Ovary (tissue), 9 donors: ENCODE data around the gene SCAMP4. TPM values are rescaled to one million over a fixed set of nuclear protein-coding genes. Genes with fewer than 3 reads are reported as not detected.

ENCODE experiments used
- DNase-seq, 5 donors: peaks; one replicate each; pipeline ENCODE4 v3.0.0-alpha.2; 2019 to 2020
- H3K27ac ChIP-seq, 2 donors: fragments of 200-600 bp; one replicate each; pipeline versions ENCODE4 v1.5.1 to v1.8.0; 2019 to 2022
- H3K27me3 ChIP-seq: fragments of 200-600 bp; one replicate; pipeline ENCODE4 v1.8.0; 2022
- H3K36me3 ChIP-seq: fragments of 200-600 bp; sonication (generic); one replicate; pipeline ENCODE4 v1.5.1; 2019
- H3K4me1 ChIP-seq: one replicate; pipeline ENCODE4 v1.8.1; 2013; ENCODE audit warnings: mild to moderate bottlenecking, moderate library complexity; ENCODE audit not compliant: insufficient read depth
- H3K4me3 ChIP-seq: fragments of 200-600 bp; sonication (generic); one replicate; pipeline ENCODE4 v1.5.1; 2017
- H3K9me3 ChIP-seq, 2 donors: fragments of 200-600 bp in 1 of 2; sonication (generic) in 1 of 2; one replicate each; pipeline versions ENCODE4 v1.5.1 to v1.8.1; 2013 to 2019; ENCODE audit warnings: mild to moderate bottlenecking in 1 of 2, moderate library complexity in 1 of 2
- EP300 ChIP-seq: sonication (generic); formaldehyde crosslinking; IDR thresholded peaks from one replicate; pipeline ENCODE4 v1.6.1; 2017; ENCODE audit warnings: antibody characterized with exemption
- POLR2A ChIP-seq: fragments of 450-650 bp; IDR thresholded peaks from one replicate; pipeline ENCODE4 v1.6.1; 2017; ENCODE audit warnings: antibody characterized with exemption, mild to moderate bottlenecking, moderate library complexity
- WGBS, 3 donors: extraction: QIAGEN DNeasy Blood & Tissue Kit in 1 of 3; methylation state at CpG; one replicate each; pipeline versions ENCODE4 v1.1.5 to v1.1.7; 2013 to 2017; 5-methylcytosine and 5-hydroxymethylcytosine counted together
- intact Hi-C, 4 donors: fragments of 100-400 bp; cut with DNase I; formaldehyde crosslinking; loops; one replicate each; pipeline versions ENCODE4 v1.11.0 to v1.15.1; 2022 to 2023
- polyA plus RNA-seq, 2 donors: library from polyadenylated mRNA; stranded (reverse); fragments of 200-250 nt in 1 of 2; fragments of 350-450 nt in 1 of 2; fragmentation: Illumina TruSeq in 1 of 2; extraction: RNeasy Lipid Tissue Mini Kit (QIAGEN cat#74804) in 1 of 2; gene quantifications; one replicate each; pipeline ENCODE4 v1.2.3, GENCODE V29; 2013 to 2014
- total RNA-seq, 7 donors: library from RNA; depleted of rRNA in 2 of 7; stranded (reverse); fragments of >200 nt in 2 of 7; fragmentation: NEBNext Ultra II Directional in 3 of 7; extraction: Animal tissue kit (Norgen Biotek cat#: 25700) in 3 of 7; gene quantifications; one replicate each; pipeline versions ENCODE4 v1.1.0 to v1.2.4, GENCODE V29; 2016 to 2023
- TF ChIP-seq, protein P1 (sequence below), 3 donors: fragments of 450-650 bp in 2 of 3; fragments of 200-600 bp in 1 of 3; IDR thresholded peaks; one replicate each; pipeline versions ENCODE4 v1.5.1 to v1.8.0; 2016 to 2022; ENCODE audit warnings: antibody characterized with exemption in 3 of 3, mild to moderate bottlenecking in 1 of 3
- donor health status: DM: no; HTN: no; CAD: no; lungs with moderate emphysema.
- donor health status: DM: no; HTN: no; CAD: no.
- donor health status: Bipolar disorder and iron deficiency.
- donor health status: DM: yes; HTN: yes; CAD: no.
- donor health status: DM: no; HTN: no; CAD: no.
- donor health status: DM: yes; HTN: yes; CAD: no.

The SCAMP4 gene
- total and polyA plus RNA-seq, 9 donors: 11.7 to 87.0 (median 56.5) TPM

DNA sequence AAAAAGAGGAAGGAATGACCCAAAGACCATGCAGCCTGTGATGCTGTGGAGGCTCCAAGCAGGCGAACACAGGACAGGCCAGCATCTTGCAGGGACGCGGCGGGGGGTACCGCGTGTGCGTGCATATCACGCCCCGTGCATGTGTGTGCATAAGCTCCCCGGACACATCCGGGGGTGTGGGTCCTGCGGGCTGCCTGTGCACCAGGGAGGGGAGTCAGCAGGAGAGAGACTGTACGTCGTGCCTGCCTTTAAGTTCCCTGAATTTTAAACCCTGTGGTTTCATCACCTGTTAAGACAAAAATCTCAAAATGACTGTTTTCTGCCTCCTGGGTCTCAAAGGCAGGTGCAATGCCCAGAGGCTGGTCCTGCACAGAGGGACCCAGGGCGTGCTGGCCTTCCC is 16.6 kb downstream of the SCAMP4 start:
- no peaks in the 10 kb centered on the region for H3K4me1 ChIP-seq
- 87 to 92% (median 90%) methylated on average over 15 of the region's 15 CpGs for WGBS, 3 donors
- no peaks in the 10 kb centered on the region for H3K36me3 ChIP-seq
- TF ChIP-seq POLR2A: no peak
- TF ChIP-seq, protein P1, sequence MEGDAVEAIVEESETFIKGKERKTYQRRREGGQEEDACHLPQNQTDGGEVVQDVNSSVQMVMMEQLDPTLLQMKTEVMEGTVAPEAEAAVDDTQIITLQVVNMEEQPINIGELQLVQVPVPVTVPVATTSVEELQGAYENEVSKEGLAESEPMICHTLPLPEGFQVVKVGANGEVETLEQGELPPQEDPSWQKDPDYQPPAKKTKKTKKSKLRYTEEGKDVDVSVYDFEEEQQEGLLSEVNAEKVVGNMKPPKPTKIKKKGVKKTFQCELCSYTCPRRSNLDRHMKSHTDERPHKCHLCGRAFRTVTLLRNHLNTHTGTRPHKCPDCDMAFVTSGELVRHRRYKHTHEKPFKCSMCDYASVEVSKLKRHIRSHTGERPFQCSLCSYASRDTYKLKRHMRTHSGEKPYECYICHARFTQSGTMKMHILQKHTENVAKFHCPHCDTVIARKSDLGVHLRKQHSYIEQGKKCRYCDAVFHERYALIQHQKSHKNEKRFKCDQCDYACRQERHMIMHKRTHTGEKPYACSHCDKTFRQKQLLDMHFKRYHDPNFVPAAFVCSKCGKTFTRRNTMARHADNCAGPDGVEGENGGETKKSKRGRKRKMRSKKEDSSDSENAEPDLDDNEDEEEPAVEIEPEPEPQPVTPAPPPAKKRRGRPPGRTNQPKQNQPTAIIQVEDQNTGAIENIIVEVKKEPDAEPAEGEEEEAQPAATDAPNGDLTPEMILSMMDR (IDR thresholded peaks at IDR 0.05): no peak
- no peak for TF ChIP-seq EP300
- no peaks in the 10 kb centered on the region for H3K27me3 ChIP-seq
- no peak overlapping the region for H3K27ac ChIP-seq
- intact Hi-C loops: no loop called here
- H3K4me3 ChIP-seq: no peak overlapping the region
- no peaks in the 10 kb centered on the region for H3K9me3 ChIP-seq
- DNase-seq: no peak

DNA sequence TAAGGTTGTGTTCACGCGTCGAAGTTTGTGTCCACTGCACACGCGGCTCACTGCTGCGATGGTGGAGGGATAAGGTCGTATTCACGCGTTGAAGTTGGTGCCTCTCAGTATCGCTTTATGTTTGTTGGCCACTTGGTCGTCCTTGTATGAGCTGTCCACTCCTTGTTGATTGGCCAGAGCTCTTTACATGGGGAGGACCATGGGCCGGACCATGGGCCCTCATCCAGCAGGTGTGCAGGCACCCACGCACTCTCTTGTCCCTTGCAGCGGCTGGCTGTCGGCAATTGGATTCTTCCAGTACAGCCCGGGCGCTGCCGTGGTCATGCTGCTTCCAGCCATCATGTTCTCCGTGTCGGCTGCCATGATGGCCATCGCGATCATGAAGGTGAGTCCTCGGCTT is 17.6 kb downstream of the SCAMP4 start:
- H3K27me3 ChIP-seq: no peaks in the 10 kb centered on the region
- no peak overlapping the region for H3K27ac ChIP-seq
- no peaks in the 10 kb centered on the region for H3K36me3 ChIP-seq
- TF ChIP-seq EP300 (no peak), POLR2A (no peak)
- TF ChIP-seq, protein P1 (IDR thresholded peaks at IDR 0.05): no peak
- H3K4me3 ChIP-seq: no peak overlapping the region
- H3K9me3 ChIP-seq: no peaks in the 10 kb centered on the region
- no peak for DNase-seq
- 93 to 97% (median 94%) methylated on average over 22 to 23 of the region's 23 CpGs for whole genome bisulfite sequencing, 3 donors
- intact Hi-C loops: no loop called here
- no peaks in the 10 kb centered on the region for H3K4me1 ChIP-seq

DNA sequence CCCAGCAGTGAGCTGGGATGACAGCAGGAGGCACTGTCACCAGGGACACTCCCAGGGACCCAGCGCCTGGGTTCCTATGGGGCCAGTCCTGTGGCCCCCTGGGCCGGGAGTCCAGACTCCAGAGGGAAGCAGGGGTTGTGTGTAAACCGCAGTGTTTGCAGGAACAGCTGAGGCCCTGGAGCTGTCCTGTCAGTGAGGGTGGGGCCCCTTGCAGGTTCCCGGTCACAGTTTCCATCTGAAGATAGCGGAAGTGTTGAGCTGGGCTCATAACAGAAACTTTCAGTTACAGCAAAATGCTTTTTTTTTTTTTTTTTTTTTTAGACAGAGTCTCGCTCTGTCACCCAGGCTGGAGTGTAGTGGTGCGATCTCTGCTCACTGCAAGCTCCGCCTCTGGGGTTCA is 18.1 kb downstream of the SCAMP4 start:
- Histone ChIP-seq H3K36me3 (no peaks in the 10 kb centered on the region), H3K4me1 (no peaks in the 10 kb centered on the region), H3K4me3 (no peak overlapping the region), H3K27me3 (no peaks in the 10 kb centered on the region), H3K27ac (no peak overlapping the region), H3K9me3 (no peaks in the 10 kb centered on the region)
- WGBS, 3 donors: 88 to 89% (median 88%) methylated on average over 8 of the region's 8 CpGs
- no peak for DNase-seq
- intact Hi-C loops: no loop called here
- no peak for TF ChIP-seq POLR2A
- TF ChIP-seq EP300: no peak
- TF ChIP-seq, protein P1 (IDR thresholded peaks at IDR 0.05): no peak

DNA sequence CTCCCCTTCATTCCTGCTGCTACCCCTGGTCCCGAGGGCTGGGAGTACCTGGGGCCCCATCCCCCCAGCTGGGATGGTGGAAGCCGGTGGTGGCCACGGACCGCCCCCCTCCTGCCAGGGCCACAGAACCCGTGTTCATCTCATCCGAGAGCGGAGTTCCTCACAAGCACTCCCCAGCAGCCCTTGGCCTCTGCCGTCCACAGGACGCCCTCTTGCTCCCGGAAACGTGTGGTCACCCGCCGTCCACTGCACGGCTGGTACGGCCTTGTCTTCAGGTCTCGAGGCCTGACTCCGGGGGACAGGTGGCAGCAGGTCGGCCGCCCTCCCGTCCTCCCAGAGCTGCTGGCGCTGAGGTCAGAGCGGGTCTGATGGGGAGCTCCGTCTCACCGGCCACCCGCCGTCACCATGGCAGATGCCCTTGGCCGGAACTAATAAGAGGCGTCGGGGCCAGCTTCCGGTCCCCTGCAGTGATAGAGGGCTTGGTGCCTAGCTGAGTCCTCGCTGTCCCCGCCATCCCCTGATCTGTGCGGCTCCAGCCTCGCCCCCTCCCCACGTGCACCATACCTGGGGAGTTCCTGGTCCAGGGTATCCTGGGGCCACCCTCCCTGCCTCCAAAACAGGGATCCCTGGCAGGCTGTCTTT is 19.2 kb downstream of the SCAMP4 start:
- 85 to 87% (median 86%) methylated on average over 32 to 35 of the region's 35 CpGs for WGBS, 3 donors
- Histone ChIP-seq H3K27ac (no peak overlapping the region), H3K27me3 (no peaks in the 10 kb centered on the region), H3K4me1 (peaks cover 4% of the 10 kb centered on the region), H3K36me3 (no peaks in the 10 kb centered on the region), H3K9me3 (no peaks in the 10 kb centered on the region), H3K4me3 (no peak overlapping the region)
- intact Hi-C loops: no loop called here
- TF ChIP-seq EP300: no peak
- TF ChIP-seq, protein P1 (IDR thresholded peaks at IDR 0.05): no peak
- TF ChIP-seq POLR2A: no peak
- DNase-seq: no peak
